Measurements from ENCODE around the gene SVIL. TPM values are rescaled to one million over a fixed set of nuclear protein-coding genes. Genes with fewer than 3 reads are reported as not detected.
"Not testable (repeated sequence)": the region's sequence is repeated elsewhere in the genome, so short reads cannot be mapped to it uniquely, and the experiment has no call there.

The SVIL gene
- total RNA-seq, 1 experiment from 2014 or later = 166 TPM

DNA sequence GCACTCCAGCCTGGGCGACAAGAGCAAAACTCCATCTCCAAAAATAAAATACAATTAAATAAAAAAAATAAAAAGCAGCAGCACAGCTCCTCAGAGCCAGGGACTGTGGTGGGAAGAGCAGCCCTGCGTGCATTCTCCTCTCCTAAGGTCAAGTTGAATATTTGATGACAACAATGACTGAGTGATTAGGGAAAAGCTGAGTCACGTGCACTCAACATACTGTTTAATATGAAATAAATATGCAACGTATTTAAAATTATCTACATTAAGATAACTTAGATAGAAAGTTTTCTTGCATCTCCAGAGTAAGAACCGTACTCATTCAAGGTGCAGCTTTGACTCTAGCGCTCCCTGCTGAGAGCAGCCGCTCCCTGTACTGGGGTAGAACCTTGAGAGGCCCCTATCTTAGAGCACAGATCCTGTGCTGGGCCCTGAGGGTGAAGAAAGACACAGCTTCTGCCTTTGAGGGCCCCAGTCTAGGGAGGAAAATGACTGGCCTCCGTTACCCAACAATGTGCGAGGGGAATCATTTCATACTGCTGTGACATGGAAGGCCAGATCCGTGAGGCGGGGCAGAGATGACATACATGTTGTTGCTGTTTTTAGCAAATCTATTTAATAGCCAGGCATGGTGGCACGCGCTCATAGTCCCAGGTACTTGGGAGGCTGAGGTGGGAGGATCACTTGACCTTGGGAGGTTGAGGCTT lies 81.1 kb downstream of the SVIL start:
- H2AFZ ChIP-seq = no peak overlapping the region
- no peaks in the 10 kb centered on the region for H3K79me2 ChIP-seq (ENCODE audit: low read depth)
- 0 out of 2 replicates have a peak, but pooled peaks cover 6% of the 10 kb centered on the region for H3F3A ChIP-seq (ENCODE audit: insufficient read depth, low read depth)
- H3K9me2 ChIP-seq (ENCODE audit: insufficient read depth) = no peaks in the 10 kb centered on the region
- no TSS peak for BruUV-seq (replicated peaks)
- ChIA-PET POLR2A (ENCODE audit: unreplicated experiment) (no interaction called here), CTCF (interaction anchor here (1.1 kb wide), 1 partner anchor 18 kb away, joined by 3 read pairs; no protein-coding TSS in a partner anchor)
- no peak for DNase-seq
- no peaks in the 10 kb centered on the region for H3K36me3 ChIP-seq (ENCODE audit: low read depth)
- no peak overlapping the region for H3K4me3 ChIP-seq
- H4K20me1 ChIP-seq (ENCODE audit: insufficient read depth) = peaks cover under 1% of the 10 kb centered on the region; the same call in 1 of the 2 replicates
- intact Hi-C loops (cut with micrococcal nuclease; ENCODE audit: unreplicated experiment) = no loop called here
- H3K4me1 ChIP-seq (replicated peaks; ENCODE audit: insufficient read depth) = 0 out of 2 replicates have a peak, but pooled peaks cover 5% of the 10 kb centered on the region
- H3K9me3 ChIP-seq (ENCODE audit: insufficient read depth, low read depth) = no peaks in the 10 kb centered on the region
- no peak overlapping the region for H3K4me2 ChIP-seq
- no peaks in the 10 kb centered on the region for H3K27me3 ChIP-seq (ENCODE audit: insufficient read depth, low read depth)
- no peak overlapping the region for H3K27ac ChIP-seq
- TF ChIP-seq, protein P1, sequence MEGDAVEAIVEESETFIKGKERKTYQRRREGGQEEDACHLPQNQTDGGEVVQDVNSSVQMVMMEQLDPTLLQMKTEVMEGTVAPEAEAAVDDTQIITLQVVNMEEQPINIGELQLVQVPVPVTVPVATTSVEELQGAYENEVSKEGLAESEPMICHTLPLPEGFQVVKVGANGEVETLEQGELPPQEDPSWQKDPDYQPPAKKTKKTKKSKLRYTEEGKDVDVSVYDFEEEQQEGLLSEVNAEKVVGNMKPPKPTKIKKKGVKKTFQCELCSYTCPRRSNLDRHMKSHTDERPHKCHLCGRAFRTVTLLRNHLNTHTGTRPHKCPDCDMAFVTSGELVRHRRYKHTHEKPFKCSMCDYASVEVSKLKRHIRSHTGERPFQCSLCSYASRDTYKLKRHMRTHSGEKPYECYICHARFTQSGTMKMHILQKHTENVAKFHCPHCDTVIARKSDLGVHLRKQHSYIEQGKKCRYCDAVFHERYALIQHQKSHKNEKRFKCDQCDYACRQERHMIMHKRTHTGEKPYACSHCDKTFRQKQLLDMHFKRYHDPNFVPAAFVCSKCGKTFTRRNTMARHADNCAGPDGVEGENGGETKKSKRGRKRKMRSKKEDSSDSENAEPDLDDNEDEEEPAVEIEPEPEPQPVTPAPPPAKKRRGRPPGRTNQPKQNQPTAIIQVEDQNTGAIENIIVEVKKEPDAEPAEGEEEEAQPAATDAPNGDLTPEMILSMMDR (conservative IDR thresholded peaks at IDR 0.05) = no peak
- TF ChIP-seq EZH2 (IDR thresholded peaks at IDR 0.05; ENCODE audit: low read depth) = no peak

DNA sequence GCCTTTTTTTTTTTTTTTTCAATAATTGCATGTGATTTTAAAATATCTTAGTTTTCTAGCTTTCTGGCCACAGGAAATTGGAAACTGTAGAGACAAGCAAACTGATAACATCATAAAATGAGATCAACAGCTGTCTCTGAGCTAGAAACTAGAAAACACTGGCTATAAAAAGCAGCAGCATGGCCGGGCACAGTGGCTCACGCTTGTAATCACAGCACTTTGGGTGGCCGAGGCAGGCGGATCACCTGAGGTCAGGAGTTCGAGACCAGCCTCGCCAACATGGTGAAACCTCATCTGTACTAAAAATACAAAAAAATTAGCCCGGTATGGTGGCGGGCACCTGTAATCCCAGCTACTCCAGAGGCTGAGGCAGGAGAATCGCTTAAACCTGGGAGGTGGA lies 81.7 kb downstream of the SVIL start:
- H3K27ac ChIP-seq; H3K36me3 ChIP-seq (ENCODE audit: low read depth); H3K79me2 ChIP-seq (ENCODE audit: low read depth); H4K20me1 ChIP-seq (ENCODE audit: insufficient read depth); H3K4me3 ChIP-seq; BruUV-seq (replicated peaks); DNase-seq; H3K4me2 ChIP-seq; H3F3A ChIP-seq (ENCODE audit: insufficient read depth, low read depth); H3K9me2 ChIP-seq (ENCODE audit: insufficient read depth); H3K4me1 ChIP-seq (replicated peaks; ENCODE audit: insufficient read depth); H2AFZ ChIP-seq; H3K27me3 ChIP-seq (ENCODE audit: insufficient read depth, low read depth); CTCF ChIA-PET; POLR2A ChIA-PET (ENCODE audit: unreplicated experiment); intact Hi-C loops (cut with micrococcal nuclease; ENCODE audit: unreplicated experiment); H3K9me3 ChIP-seq (ENCODE audit: insufficient read depth, low read depth): not testable (repeated sequence)

DNA sequence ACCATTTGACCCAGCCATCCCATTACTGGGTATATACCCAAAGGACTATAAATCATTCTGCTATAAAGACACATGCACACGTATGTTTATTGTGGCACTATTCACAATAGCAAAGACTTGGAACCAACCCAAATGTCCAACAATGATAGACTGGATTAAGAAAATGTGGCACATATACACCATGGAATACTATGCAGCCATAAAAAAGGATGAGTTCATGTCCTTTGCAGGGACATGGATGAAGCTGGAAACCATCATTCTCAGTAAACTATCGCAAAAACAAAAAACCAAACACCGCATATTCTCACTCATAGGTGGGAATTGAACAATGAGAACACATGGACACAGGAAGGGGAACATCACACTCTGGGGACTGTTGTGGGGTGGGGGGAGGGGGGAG lies 85.3 kb downstream of the SVIL start:
- H3K4me2 ChIP-seq; H3K27me3 ChIP-seq (ENCODE audit: insufficient read depth, low read depth); H3K9me3 ChIP-seq (ENCODE audit: insufficient read depth, low read depth); intact Hi-C loops (cut with micrococcal nuclease; ENCODE audit: unreplicated experiment); H3K79me2 ChIP-seq (ENCODE audit: low read depth); H3K36me3 ChIP-seq (ENCODE audit: low read depth); H3K9me2 ChIP-seq (ENCODE audit: insufficient read depth); H3F3A ChIP-seq (ENCODE audit: insufficient read depth, low read depth); POLR2A ChIA-PET (ENCODE audit: unreplicated experiment); CTCF ChIA-PET; H3K27ac ChIP-seq; DNase-seq; H3K4me3 ChIP-seq; H4K20me1 ChIP-seq (ENCODE audit: insufficient read depth); H2AFZ ChIP-seq; BruUV-seq (replicated peaks); H3K4me1 ChIP-seq (replicated peaks; ENCODE audit: insufficient read depth): not testable (repeated sequence)

DNA sequence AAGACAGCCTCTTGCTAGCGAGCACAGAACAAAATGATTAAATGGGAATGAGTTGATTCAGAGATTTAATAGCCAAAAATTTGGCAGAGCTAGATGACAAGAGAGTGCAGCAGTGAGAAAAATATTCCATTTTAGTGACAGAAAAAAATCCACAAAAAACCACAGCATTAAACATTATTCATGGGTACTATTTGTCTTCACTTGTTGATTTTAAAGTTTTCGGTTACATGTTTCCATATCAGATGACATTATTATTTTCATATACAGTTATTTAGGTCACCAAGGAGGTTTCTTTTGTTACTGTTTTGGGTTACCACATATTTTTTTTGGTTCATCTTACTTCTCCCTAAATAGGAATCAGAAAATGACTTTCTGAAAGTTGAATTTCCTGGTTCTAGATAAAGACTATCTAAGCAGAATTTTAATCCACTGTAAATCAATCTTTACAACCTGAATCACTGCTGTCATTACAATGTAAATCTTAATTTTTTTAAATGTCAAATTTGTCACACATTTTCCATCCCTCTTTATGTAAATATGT lies 87.9 kb downstream of the SVIL start:
- ChIA-PET POLR2A (ENCODE audit: unreplicated experiment) (no interaction called here), CTCF (no interaction called here)
- no peak overlapping the region for H2AFZ ChIP-seq
- H3K4me2 ChIP-seq = no peak overlapping the region
- H4K20me1 ChIP-seq (ENCODE audit: insufficient read depth) = peaks cover 4% of the 10 kb centered on the region; the same call in 1 of the 2 replicates
- H3K36me3 ChIP-seq (ENCODE audit: low read depth) = no peaks in the 10 kb centered on the region
- H3K4me1 ChIP-seq (replicated peaks; ENCODE audit: insufficient read depth) = no peaks in the 10 kb centered on the region
- no peaks in the 10 kb centered on the region for H3K9me3 ChIP-seq (ENCODE audit: insufficient read depth, low read depth)
- 0 out of 2 replicates have a peak, but pooled peaks cover 2% of the 10 kb centered on the region for H3F3A ChIP-seq (ENCODE audit: insufficient read depth, low read depth)
- no TSS peak for BruUV-seq (replicated peaks)
- DNase-seq = no peak
- no peak overlapping the region for H3K4me3 ChIP-seq
- H3K27me3 ChIP-seq (ENCODE audit: insufficient read depth, low read depth) = no peaks in the 10 kb centered on the region
- H3K9me2 ChIP-seq (ENCODE audit: insufficient read depth) = no peaks in the 10 kb centered on the region
- H3K79me2 ChIP-seq (ENCODE audit: low read depth) = 0 out of 2 replicates have a peak, but pooled peaks cover 3% of the 10 kb centered on the region
- TF ChIP-seq, protein P1 (conservative IDR thresholded peaks at IDR 0.05) = no peak
- TF ChIP-seq EZH2 (IDR thresholded peaks at IDR 0.05; ENCODE audit: low read depth) = no peak
- H3K27ac ChIP-seq = no peak overlapping the region
- intact Hi-C loops (cut with micrococcal nuclease; ENCODE audit: unreplicated experiment) = no loop called here
